ENCODE measurements around the gene AGMAT. TPM values are rescaled to one million over a fixed set of nuclear protein-coding genes. Genes with fewer than 3 reads are reported as not detected.

The AGMAT gene
- polyA plus RNA-seq, 3 donors = not detected

- peaks cover 16 to 27% of the 10 kb centered on the region in 2 donors for H3K4me1 ChIP-seq (ENCODE audit: control insufficient read depth in 1 of 2, insufficient read depth in 2 of 2, low read length in 2 of 2)
- H3K9me3 ChIP-seq (replicated peaks in 1 of 2; ENCODE audit: control insufficient read depth in 1 of 2, insufficient read depth in 1 of 2, low read length in 2 of 2) = no peaks in the 10 kb centered on the region
- peaks cover 22 to 30% of the 10 kb centered on the region in 2 donors for H3K36me3 ChIP-seq (replicated peaks in 1 of 2; ENCODE audit: control insufficient read depth in 1 of 2, insufficient read depth in 2 of 2, low read length in 2 of 2)
- no peak overlapping the region for H3K9ac ChIP-seq (ENCODE audit: insufficient read depth, low read length, poor library complexity, severe bottlenecking)
- H3K79me2 ChIP-seq (ENCODE audit: insufficient read depth, low read length) = peaks cover 94% of the 10 kb centered on the region
- Mint-ChIP-seq H3K4me3 (no peak overlapping the region), H3K4me1 (peaks cover 33% of the 10 kb centered on the region), H3K27me3 (ENCODE audit: low read depth in 3 of 3) (peaks cover 0 to 2% (median 0%) of the 10 kb centered on the region in 3 donors), H3K36me3 (peaks cover 26 to 35% of the 10 kb centered on the region in 2 donors), H3K27ac (peak overlapping the region in 2 of 7 donors; percentile 1 to 4), H3K9me3 (no peaks in the 10 kb centered on the region)
- no peak for DNase-seq
- 100% methylated on average over 1 of the region's 3 CpGs for WGBS (ENCODE audit: insufficient coverage)
- H3K27ac ChIP-seq (ENCODE audit: low read depth in 1 of 2, low read length in 2 of 2) = no peak overlapping the region
- no peak overlapping the region for H3K4me3 ChIP-seq (replicated peaks in 1 of 3; ENCODE audit: low read depth in 2 of 3, low read length in 3 of 3)
- intact Hi-C loops (cut with micrococcal nuclease) = no loop called here
- no peak overlapping the region for H3K4me2 ChIP-seq (replicated peaks; ENCODE audit: extremely low read depth, low read length, poor library complexity, severe bottlenecking)
- TF ChIP-seq CTCF (IDR thresholded peaks at IDR 0.05) = no peak
- H3K27me3 ChIP-seq (ENCODE audit: control insufficient read depth in 2 of 2, insufficient read depth in 2 of 2, low read length in 2 of 2) = no peaks in the 10 kb centered on the region
- H4K20me1 ChIP-seq (ENCODE audit: insufficient read depth, low read length) = peaks cover 87% of the 10 kb centered on the region
- H2AFZ ChIP-seq (ENCODE audit: insufficient read depth, low read depth, low read length, poor library complexity, severe bottlenecking) = no peak overlapping the region
Observed at GRCh38 chr1:15624133-15624714, 39.4 kb upstream of the AGMAT start.

GRCh38 chr1:15623435-15623834 lies 38.6 kb upstream of the AGMAT start:
- Histone ChIP-seq H3K27ac (ENCODE audit: low read depth in 1 of 2, low read length in 2 of 2) (no peak overlapping the region), H2AFZ (ENCODE audit: insufficient read depth, low read depth, low read length, poor library complexity, severe bottlenecking) (no peak overlapping the region), H3K79me2 (ENCODE audit: insufficient read depth, low read length) (peaks cover 94% of the 10 kb centered on the region), H3K4me3 (replicated peaks in 1 of 3; ENCODE audit: low read depth in 2 of 3, low read length in 3 of 3) (no peak overlapping the region), H3K9me3 (replicated peaks in 1 of 2; ENCODE audit: control insufficient read depth in 1 of 2, insufficient read depth in 1 of 2, low read length in 2 of 2) (no peaks in the 10 kb centered on the region), H3K36me3 (replicated peaks in 1 of 2; ENCODE audit: control insufficient read depth in 1 of 2, insufficient read depth in 2 of 2, low read length in 2 of 2) (peaks cover 18 to 22% of the 10 kb centered on the region in 2 donors), H4K20me1 (ENCODE audit: insufficient read depth, low read length) (peaks cover 87% of the 10 kb centered on the region), H3K27me3 (ENCODE audit: control insufficient read depth in 2 of 2, insufficient read depth in 2 of 2, low read length in 2 of 2) (no peaks in the 10 kb centered on the region), H3K4me2 (replicated peaks; ENCODE audit: extremely low read depth, low read length, poor library complexity, severe bottlenecking) (no peak overlapping the region), H3K9ac (ENCODE audit: insufficient read depth, low read length, poor library complexity, severe bottlenecking) (no peak overlapping the region), H3K4me1 (ENCODE audit: control insufficient read depth in 1 of 2, insufficient read depth in 2 of 2, low read length in 2 of 2) (peaks cover 23 to 35% of the 10 kb centered on the region in 2 donors)
- Mint-ChIP-seq H3K27me3 (ENCODE audit: low read depth in 3 of 3) (peaks cover 0 to 2% (median 0%) of the 10 kb centered on the region in 3 donors), H3K4me3 (no peak overlapping the region), H3K9me3 (no peaks in the 10 kb centered on the region), H3K36me3 (peaks cover 20 to 27% of the 10 kb centered on the region in 2 donors), H3K27ac (peak overlapping the region in 1 of 7 donors; percentile 39), H3K4me1 (peaks cover 41% of the 10 kb centered on the region)
- TF ChIP-seq CTCF (IDR thresholded peaks at IDR 0.05) = no peak
- no CpG with 5 or more reads among the region's 6 CpGs for WGBS (ENCODE audit: insufficient coverage)
- no peak for DNase-seq
- intact Hi-C loops (cut with micrococcal nuclease) = no loop called here

All from CD14-positive monocyte (primary cell).